HG03457 (cell line): ENCODE data around the gene NOX4.
A peak's percentile ranks its signal among the peaks of the same experiment; 100 is the strongest.
"Not testable (repeated sequence)": the region's sequence is repeated elsewhere in the genome, so short reads cannot be mapped to it uniquely, and the experiment has no call there.

ENCODE experiments used
- ATAC-seq: cut with Tn5 transposase; IDR thresholded peaks from one replicate; pipeline ENCODE4 v1.9.1; 2021; ENCODE audit warnings: moderate number of reproducible peaks; ENCODE audit not compliant: unreplicated experiment

The NOX4 gene

DNA sequence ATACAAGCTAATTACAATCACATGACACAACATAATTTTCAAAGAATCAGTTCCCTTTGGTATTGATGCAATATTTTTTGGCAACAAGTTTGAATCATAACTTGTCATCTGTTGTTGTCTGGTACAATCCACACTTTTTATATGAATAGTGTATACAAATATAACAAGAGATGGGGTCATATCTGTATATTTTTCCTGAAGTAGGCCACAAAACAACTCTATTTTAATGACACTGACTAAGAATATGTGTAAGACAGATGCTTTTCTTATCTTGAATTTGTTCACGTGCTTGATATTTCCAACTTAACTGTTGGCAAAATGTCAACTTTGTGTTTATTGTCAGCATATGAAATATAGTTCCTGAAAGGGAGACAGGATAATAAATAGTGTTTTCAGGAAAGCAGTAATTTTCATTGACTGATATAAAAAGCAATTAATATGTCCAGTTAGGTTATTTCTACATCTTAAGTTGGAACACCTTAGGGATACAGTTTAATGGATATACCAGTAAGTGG, 27.9 kb downstream of the NOX4 start:
- ATAC-seq = no peak

DNA sequence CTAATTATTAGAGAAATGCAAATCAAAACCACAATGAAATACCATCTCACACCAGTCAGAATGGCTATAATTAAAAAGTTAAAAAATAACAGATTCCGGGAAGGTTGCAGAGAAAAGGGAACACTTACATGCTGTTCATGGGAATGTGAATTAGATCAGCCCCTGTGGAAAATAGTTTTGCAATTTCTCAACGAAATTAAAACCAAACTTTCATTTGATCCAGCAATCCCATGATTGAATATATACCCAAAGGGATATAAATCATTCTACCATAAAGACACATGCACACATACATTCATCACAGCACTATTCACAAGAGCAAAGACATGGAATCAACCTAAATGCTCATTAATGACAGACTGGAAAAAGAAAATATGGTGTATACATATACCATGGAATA, 32.5 kb downstream of the NOX4 start:
- ATAC-seq = no peak

DNA sequence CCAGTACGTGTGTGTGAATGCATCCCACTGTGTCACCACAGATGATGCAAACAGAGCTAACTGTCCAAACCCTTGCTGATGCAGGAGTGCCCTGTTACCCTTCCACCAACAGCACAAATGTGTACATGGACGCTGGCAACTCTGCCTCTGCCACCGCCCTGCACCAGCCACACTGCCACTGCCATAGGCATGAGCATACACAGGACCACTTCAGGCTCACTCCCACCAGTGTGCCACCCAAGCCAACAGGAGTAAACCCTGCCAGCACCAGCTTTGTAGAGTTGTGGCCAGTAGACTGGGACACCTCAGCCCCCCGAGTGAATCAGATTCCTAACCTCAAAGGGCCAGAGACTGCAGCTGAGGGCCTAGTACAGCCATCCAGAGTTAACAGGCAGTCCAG, 34.0 kb downstream of the NOX4 start:
- ATAC-seq = no peak

DNA sequence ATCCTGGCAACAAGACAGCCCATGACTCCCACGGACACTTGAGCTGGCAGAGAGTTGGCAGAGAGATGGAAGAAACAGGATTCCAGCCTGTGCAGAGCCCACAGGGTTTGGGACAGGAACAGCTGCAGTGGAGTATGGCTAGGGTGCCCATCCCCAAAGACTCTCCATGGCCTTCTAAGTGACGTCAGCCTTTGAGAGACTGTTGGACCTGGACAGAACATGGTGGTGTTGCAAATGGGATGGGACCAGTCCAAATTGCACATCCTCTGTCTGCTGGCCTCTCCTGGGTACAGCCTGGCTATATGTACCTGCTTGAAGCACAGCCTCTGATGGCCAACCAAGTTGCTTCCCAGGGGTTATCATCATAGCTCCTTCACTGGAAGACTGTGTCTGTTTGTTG, 34.5 kb downstream of the NOX4 start:
- ATAC-seq = no peak

DNA sequence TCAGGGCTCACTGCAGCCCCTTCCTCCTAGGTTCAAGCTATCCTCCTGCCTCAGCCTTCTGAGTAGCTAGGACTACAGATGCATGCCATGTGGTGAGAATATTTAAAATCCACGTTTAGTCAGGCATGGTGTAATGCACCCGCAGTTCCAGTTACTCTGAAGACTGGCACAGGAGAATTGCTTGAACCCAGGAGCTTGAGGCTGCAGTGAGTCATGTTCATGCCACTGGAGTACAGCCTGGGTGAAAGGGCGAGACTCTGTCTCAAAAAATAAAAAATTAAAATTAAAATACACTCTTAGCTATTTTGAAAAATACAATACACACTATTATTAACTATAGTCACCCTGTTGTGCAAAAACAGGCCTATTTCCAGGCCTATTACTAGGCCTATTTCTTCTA, 38.4 kb downstream of the NOX4 start:
- ATAC-seq = no peak

DNA sequence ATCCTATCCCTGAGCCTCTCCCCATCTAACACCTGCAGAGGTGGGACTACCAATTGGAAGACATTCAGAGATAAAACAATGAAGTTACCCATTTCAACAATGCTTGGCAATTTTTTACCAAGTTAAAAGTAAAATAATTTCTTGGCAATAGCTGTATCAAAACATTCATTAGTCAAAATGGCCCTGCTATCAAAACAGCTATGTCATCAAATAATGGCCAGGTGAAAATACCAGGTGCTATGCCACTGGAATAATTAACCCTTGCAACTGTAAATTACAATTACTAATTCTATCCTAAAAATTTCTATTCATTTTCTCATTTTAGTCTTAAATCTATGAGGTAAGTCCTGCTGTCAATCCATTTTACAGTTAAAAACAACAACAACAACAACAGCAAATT, 43.3 kb downstream of the NOX4 start:
- no peak for ATAC-seq

DNA sequence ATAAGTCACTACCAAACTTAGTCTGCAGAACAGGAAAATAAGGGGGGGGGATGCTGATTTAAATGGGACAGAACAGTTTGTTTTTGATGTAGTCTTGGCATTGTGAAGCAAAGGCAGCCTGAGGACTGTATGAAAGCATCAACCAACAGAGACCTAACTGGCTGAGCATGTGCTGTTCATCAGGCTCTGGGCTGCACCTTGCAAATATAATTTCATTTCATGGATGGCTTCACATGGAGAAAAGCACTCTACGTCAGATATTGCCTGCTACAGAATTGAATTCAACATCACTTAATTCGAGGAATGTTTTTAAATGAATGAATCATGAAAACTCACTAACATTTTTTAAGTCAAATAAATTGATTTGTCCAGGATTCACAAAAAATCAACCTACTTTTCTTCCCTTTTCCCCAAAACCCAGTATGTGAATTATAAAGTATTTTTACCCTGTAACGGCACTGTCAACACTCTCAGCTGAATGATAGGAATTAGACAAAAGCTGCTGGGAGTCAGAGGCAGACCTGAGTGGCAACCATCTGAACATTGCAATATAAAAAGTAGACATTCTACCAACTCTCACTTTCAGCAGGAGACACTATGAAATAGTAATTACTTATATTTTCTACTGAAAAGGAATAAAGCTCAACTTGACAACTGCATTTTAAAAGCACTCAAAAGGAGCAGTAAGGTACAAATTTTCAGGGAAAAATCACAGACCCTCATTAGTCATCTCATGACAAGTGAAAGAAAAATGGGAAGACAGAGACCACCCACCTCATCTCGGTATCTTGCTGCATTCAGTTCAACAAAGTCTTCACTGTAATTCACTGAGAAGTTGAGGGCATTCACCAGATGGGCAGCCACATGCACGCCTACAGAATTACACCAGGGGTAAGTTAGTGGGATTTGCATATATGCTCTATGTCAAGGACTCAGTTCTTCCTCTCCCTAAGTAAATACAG, 47.5 kb downstream of the NOX4 start:
- ATAC-seq = no peak

DNA sequence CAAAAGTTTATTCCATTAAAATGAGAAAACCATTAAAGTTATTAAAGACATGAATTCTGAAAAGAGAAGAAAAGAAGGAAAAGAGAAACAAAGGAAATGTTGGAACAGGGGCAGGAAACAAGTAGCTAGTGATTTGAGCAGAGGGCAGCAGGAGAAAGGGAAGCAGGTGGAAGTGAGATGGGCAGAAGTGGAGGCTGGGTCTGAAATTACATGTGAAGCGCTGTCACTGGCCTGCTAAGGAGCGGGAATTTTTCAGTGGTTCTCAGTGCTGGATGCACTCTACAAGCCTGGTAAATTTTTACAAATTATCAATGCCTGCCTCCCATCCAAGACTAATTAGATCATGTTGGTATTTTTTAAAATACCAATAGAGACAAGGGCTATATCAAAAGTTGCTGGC, 48.4 kb downstream of the NOX4 start:
- ATAC-seq = no peak

DNA sequence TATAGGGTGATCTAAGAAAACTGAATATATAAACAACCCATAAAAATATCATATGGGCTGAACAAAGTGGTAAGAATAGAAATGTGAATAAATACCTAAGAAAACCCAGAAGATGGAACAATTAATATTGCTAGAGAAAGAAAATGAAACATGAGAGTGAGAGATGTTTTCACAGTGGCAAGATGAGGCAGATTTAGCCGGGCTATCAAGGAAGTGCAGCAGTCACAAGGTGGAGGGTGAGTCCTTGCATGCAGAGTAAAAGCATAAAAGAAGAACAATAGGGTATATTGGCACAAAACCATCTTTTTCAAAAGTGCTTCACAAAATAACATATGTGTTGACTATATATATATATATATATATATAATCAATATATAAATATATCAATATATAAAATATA, 49.6 kb downstream of the NOX4 start:
- ATAC-seq = no peak

DNA sequence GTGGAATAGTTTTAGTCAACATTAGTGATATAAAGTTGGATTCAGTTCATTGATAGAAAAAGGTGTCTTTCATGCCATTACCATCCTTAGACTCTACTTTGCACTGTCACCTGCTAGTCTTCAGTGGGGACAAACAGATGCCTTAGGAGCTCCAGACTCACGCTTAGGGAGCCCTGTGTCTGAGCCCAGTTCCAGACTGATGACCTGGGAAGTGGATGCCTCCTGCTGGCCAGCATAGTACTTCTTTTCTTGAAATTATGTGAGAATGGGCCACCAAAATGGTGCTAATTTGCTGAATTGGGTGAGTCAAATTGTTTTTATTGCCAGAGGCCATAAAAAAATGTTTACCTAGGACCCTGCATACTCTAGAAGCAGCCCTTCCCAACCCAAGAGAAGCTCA, 53.9 kb downstream of the NOX4 start:
- no peak for ATAC-seq

DNA sequence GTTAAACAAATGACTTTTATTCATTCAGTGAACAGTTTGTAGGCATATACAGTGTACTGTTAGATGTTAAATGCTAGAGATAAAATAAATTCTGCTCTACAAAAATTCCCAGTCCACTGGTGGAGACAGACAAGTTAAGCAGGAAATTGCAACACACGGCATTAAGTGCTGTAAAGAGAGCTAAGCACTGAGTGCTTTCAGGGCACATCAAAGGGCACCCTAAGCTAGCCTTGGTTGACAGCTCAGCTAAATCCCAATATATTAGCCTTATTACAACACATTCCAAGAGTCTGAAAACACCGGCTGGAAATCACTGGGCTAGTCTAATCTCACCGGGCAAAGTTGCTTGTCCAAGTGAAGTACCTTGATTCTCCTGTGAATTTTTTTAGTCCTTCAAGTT, 55.1 kb downstream of the NOX4 start:
- no peak for ATAC-seq

DNA sequence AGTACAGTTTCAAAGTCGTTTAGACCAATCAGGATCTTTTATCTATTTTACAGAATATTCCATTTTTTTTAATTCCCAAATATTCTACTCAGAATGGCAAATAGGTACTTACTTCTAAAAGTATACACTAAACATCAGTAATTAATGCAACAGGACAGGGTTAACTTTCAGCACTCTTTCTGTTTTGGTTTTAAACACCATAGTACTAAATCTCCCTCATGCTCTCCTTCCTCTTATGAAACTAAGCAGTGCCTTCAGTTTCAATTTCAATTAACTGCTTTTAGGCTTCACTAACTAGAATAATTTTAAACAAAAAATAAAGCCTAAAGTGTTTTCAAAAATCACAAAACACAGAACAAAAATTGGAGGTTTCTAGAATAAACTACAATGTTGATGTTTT, 57.9 kb downstream of the NOX4 start:
- ATAC-seq = peak; percentile 72

DNA sequence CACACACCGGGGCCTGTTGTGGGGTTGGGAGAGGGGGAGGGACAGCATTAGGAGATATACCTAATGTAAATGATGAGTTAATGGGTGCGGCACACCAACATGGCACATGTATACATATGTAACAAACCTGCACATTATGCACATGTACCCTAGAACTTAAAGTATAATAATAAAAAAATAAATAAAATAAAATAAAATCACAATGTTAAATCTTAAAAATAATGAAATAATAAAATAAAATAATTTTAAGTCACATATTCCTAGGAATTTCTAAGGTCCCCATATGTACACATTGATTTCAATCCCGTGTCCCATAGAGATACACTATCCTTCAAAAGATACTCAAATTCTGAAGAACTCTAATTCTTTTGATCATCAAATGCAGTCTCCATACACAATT, 59.0 kb downstream of the NOX4 start:
- not testable (repeated sequence) for ATAC-seq

DNA sequence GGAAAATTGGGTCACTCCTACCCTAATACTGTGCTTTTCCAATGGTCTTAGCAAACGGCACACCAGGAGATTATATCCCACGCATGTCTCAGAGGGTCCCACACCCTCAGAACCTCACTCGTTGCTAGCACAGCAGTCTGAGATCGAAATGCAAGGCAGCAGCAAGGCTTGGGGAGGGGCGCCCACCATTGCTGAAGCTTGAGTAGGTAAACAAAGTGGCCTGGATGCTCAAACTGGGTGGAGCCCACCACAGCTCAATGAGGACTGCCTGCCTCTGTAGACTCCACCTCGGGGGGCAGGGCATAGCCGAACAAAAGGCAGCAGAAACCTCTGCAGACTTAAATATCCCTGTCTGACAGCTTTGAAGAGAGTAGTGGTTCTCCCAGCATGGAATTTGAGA, 64.7 kb downstream of the NOX4 start:
- ATAC-seq = not testable (repeated sequence)

DNA sequence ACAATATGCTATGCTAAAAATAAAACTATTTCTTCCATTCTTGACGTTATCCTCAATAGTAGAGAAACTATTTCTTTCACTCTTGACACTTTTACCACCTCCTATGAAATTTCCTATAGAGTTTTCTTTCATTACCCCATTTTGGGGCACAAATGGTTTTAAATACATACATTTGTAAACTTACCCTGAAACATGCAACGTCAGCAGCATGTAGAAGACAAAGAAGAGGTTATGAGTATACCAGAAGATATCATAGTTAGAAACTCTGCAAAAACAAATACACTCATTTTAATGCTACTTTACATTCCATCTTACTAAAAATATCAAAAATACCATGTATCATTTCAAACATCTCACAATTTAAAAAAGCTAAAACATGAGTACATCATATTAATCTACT, 69.5 kb downstream of the NOX4 start:
- ATAC-seq = no peak

DNA sequence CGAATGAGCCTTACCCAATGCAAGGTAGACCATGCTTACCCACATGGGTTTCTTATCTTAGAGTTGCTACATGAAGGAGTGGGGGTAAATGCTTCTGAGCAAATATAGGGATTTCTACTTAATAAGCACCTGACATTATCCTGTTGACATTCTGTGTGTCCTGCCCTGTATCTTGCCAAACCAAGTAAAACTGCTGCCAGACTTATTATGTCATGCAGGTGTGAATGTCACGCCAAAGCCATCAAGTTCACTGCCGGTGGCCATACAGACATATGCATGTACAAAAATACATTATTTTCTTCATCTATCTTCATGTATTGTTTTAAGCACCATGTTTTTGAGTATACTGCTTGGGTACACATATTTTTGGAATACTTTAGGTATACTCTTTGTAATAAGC, 70.2 kb downstream of the NOX4 start:
- no peak for ATAC-seq

DNA sequence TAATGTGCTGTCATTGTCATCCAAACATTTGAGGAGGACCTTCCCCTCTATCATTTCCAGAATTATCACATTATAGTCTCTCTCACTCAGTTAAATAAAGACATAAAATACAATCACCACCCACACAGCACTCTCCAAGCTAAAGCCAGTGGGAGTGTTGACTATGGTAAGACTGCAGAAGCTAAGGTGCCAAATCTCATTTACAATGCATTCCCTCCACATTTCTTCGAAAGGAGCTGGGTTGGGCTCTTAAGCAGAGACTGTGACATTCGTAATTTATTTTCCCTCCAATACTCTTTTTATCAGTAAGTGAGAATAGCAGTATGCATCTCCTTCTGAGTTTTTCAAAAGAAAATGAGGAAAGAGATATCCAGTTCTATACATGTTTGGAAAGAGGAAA, 74.2 kb downstream of the NOX4 start:
- ATAC-seq = no peak

DNA sequence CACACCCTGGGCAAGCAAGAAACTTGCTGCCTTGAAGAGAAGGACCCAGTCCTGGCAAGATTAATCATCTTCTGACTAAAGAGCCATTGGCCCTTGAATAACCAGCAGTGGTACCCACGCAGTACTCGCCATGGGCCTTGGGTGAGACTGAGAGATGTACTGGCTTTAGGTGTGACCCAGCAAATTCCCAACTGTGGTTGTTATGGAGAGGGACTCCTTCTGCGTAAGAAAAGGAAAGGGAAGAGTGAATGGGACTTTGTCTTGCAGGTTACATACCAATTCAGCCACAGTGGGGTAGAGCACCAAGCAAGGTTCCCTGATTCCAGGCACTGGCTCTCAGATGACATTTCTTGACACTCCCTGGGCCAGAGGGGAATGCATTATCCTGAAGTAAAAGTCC, 80.1 kb downstream of the NOX4 start:
- ATAC-seq = not testable (repeated sequence)

DNA sequence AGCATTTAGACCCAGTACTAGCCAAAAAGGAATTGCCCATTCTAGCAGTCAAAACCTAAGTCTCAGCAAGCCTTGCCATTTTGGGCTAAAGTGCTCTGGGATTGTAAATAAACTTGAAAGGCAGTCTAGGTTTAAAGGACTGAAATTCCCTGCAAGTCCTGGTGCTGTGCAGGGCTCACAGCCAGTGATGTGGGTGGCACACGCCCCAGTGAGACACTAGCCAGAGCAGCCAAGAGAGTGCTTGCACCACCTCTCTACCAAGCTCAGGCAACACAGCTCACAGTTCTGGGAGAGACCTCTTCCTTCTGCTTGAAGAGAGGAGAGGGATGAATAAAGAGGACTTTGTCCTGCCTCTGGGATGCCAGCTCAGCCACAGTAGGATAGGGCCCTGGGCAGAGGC, 80.5 kb downstream of the NOX4 start:
- ATAC-seq = not testable (repeated sequence)

DNA sequence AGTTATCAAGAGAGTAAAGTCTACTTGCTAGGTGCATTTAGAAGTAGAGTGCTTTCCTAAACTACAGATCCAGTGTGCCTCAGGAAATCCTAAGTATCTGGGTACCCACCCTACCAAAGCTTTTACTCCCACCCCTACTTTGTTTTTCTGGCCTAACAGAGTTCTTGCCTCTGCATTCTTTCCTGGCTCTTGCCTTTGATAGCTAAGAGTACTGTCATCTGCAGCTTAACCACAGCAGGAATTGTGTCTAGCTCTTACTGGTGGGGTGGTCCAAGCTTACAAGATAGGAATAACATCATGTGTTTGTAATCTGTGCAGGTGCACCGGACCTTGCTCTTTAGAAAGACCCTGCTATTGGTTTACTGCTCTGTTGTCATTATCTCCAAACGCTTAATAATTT, 82.7 kb downstream of the NOX4 start:
- not testable (repeated sequence) for ATAC-seq

DNA sequence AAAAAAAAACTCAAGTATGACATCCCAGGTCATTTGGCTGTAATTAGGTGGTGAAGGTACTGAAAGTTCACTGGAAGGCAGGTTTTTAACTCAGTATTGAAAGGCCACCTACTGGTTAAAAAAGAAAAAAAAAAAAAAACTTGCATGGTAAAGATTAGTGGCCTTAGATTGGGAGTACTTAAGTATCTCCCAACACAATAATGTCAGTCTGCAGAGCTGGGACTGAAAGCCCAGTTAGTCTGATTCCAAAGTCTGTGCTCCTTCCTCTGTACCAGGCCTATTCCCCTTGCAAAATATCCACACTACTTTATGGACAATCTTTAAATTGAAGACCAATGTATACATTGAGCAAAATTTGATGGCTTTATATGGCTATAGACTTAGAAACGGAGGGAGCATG, 85.5 kb downstream of the NOX4 start:
- ATAC-seq = no peak

DNA sequence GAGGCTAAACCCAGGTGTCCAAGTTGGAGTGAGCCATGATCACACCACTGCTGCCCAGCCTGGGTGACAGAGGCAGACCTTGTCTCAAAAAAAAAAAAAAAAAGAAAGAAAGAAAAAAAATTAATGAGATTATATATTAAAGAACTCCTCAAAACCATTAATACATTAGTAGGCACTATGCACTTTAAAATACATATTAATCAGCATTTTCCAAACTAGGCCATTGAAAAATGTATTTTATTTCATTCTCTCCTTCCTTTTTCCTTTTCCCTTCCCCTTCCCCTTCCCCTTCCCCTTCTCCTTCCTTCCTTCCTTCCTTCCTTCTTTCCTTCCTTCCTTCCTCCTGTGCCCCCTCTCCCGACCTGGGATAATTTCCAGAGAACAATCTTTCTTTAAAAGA, 99.5 kb downstream of the NOX4 start:
- not testable (repeated sequence) for ATAC-seq

DNA sequence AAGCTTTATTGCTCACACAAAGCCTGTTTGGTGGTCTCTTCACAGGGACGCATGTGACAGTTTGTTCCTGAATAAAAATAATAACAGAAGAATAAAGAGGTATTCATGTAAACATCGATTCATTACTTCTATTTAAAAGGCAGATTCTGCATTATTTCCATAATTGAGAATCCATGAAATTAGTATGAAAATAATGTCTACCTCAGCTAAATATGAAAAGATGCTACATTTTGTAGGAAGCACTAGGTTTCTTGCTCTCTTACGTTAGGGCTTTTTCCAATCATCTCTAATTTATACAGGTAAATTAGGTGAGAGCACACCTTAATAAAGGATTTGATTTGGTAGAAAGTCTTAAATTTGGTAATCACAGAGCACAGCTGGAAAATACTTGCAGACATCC, 103.7 kb downstream of the NOX4 start:
- not testable (repeated sequence) for ATAC-seq
